ENCODE data around the gene ARHGEF33.

The ARHGEF33 gene

DNA sequence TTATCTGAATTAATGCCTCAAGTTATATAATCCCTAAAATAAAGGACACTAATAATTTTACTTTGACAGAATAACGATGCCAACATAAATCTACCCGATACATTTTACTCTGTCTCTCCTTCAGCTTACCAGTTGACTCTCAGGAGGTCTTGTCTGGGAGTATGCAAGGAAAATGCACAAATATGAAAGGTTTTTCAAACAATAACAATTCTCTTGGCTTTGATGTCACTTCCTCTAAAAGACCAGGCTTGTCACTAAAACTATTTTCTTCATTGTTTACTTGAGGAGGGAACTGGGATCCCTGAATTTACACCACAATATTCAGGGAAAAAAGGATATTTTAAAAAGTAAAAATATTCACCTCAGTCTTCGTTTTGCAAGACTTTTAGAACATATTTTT, 134.0 kb downstream of the ARHGEF33 start:
- no peak overlapping the region for H3K4me3 ChIP-seq (ENCODE audit: low read depth, low read length)
- TF ChIP-seq, protein P1, sequence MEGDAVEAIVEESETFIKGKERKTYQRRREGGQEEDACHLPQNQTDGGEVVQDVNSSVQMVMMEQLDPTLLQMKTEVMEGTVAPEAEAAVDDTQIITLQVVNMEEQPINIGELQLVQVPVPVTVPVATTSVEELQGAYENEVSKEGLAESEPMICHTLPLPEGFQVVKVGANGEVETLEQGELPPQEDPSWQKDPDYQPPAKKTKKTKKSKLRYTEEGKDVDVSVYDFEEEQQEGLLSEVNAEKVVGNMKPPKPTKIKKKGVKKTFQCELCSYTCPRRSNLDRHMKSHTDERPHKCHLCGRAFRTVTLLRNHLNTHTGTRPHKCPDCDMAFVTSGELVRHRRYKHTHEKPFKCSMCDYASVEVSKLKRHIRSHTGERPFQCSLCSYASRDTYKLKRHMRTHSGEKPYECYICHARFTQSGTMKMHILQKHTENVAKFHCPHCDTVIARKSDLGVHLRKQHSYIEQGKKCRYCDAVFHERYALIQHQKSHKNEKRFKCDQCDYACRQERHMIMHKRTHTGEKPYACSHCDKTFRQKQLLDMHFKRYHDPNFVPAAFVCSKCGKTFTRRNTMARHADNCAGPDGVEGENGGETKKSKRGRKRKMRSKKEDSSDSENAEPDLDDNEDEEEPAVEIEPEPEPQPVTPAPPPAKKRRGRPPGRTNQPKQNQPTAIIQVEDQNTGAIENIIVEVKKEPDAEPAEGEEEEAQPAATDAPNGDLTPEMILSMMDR (IDR thresholded peaks at IDR 0.05; ENCODE audit: borderline replicate concordance, insufficient read depth, low read depth, low read length) = no peak

DNA sequence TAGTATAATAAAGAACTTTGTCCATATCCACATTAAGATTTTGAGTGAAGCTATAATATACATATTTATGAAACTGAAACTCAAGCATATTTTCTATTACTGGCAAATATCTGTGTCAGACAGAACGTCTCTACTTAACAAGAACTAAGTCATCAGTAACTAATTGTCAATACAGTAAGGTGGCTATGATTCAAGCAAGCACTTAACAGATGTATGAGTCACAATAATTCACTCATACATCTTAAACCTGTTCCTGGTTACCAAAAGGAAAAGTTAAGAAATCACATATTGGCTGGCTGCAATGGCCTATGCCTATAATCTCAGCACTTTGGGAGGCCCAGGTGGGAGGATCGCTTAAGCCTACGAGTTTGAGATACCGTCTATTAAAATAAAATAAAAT, 135.2 kb downstream of the ARHGEF33 start:
- TF ChIP-seq, protein P1 (IDR thresholded peaks at IDR 0.05; ENCODE audit: borderline replicate concordance, insufficient read depth, low read depth, low read length) = no peak
- H3K4me3 ChIP-seq (ENCODE audit: low read depth, low read length) = no peak overlapping the region

All from GM12875 (cell line).